ENCODE measurements around the gene ZNF616. TPM values are rescaled to one million over a fixed set of nuclear protein-coding genes. Genes with fewer than 3 reads are reported as not detected.

The ZNF616 gene
- total and polyA plus RNA-seq, 2 donors (not counting 1 experiment from before 2014, with no cell fraction given), result 1.4 to 14.2 TPM

GRCh38 chr19:52095172-52096014 is 44.3 kb downstream of the ZNF616 start, which contains the start of gene ZNF841:
Gene ZNF841 (minus strand): TSS chr19:52095765. CDS start chr19:52084801, 10,964 bp downstream.
- H3K9me3 ChIP-seq (ENCODE audit: control extremely low read depth in 1 of 3, control insufficient read depth in 2 of 3, insufficient read depth in 1 of 3, low read length in 2 of 3), result peaks cover 8 to 54% (median 21%) of the 10 kb centered on the region in 3 donors
- H3K79me2 ChIP-seq (ENCODE audit: control insufficient read depth, insufficient read depth, low read length), result peaks cover 42% of the 10 kb centered on the region
- POLR2A ChIA-PET, result no interaction called here
- Mint-ChIP-seq H3K4me3 (peak within 1 kb of the TSS; percentile 93), H3K27ac (peak within 1 kb of the TSS; percentile 85), H3K9me3 (ENCODE audit: insufficient read depth) (peaks cover 6% of the 10 kb centered on the region), H3K27me3 (no peaks in the 10 kb centered on the region), H3K4me1 (peaks cover 33% of the 10 kb centered on the region)
- peak within 1 kb of the TSS; percentile 62 to 87 for H3K27ac ChIP-seq (ENCODE audit: low read length in 2 of 2)
- H3K27me3 ChIP-seq (replicated peaks in 1 of 4; ENCODE audit: control extremely low read depth in 1 of 4, control insufficient read depth in 3 of 4, insufficient read depth in 4 of 4, low read length in 3 of 4), result no peaks in the 10 kb centered on the region
- ATAC-seq (ENCODE audit: low read depth), result peak; percentile 99
- peak within 1 kb of the TSS; percentile 89 to 100 (median 99) for H3K4me3 ChIP-seq (ENCODE audit: control extremely low read depth in 1 of 5, extremely low read depth in 1 of 5, insufficient read depth in 1 of 5, low read depth in 2 of 5, low read length in 4 of 5)
- H3K36me3 ChIP-seq (replicated peaks in 1 of 2; ENCODE audit: control extremely low read depth in 1 of 2, control insufficient read depth in 1 of 2, extremely low read depth in 1 of 2, insufficient read depth in 2 of 2, low read length in 1 of 2), result peaks cover 0 to 18% of the 10 kb centered on the region in 2 experiments
- WGBS (ENCODE audit: insufficient coverage), result 5% methylated on average over 52 of the region's 59 CpGs
- no peaks in the 10 kb centered on the region for H4K20me1 ChIP-seq (ENCODE audit: control insufficient read depth, insufficient read depth, low read length, poor library complexity, severe bottlenecking)
- TF ChIP-seq, protein P1, sequence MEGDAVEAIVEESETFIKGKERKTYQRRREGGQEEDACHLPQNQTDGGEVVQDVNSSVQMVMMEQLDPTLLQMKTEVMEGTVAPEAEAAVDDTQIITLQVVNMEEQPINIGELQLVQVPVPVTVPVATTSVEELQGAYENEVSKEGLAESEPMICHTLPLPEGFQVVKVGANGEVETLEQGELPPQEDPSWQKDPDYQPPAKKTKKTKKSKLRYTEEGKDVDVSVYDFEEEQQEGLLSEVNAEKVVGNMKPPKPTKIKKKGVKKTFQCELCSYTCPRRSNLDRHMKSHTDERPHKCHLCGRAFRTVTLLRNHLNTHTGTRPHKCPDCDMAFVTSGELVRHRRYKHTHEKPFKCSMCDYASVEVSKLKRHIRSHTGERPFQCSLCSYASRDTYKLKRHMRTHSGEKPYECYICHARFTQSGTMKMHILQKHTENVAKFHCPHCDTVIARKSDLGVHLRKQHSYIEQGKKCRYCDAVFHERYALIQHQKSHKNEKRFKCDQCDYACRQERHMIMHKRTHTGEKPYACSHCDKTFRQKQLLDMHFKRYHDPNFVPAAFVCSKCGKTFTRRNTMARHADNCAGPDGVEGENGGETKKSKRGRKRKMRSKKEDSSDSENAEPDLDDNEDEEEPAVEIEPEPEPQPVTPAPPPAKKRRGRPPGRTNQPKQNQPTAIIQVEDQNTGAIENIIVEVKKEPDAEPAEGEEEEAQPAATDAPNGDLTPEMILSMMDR (IDR thresholded peaks at IDR 0.05), result no peak
- TF ChIP-seq EZH2 (IDR thresholded peaks at IDR 0.05; ENCODE audit: borderline replicate concordance, insufficient read depth, low read depth, low read length, poor library complexity, severe bottlenecking), result no peak
- intact Hi-C loops (cut with micrococcal nuclease), result loop anchor here (1.0 to 10.0 kb wide), 4 partner anchors 45 to 1099 kb away; partner anchors contain the start of genes ZNF665 and ZNF836
- peaks cover 14 to 20% of the 10 kb centered on the region in 2 donors for H3K4me1 ChIP-seq (ENCODE audit: control insufficient read depth in 2 of 2, insufficient read depth in 2 of 2, low read length in 2 of 2)
- peak within 1 kb of the TSS; percentile 81 for H3K4me2 ChIP-seq (replicated peaks; ENCODE audit: low read depth, low read length, poor library complexity, severe bottlenecking)
- peak within 1 kb of the TSS; percentile 90 for H2AFZ ChIP-seq (ENCODE audit: insufficient read depth, low read depth, low read length, poor library complexity, severe bottlenecking)
- peak within 1 kb of the TSS; percentile 98 for H3K9ac ChIP-seq (ENCODE audit: low read length)
- CTCF ChIA-PET, result no interaction called here
- peak; percentile 88 for DNase-seq

All from B cell (primary cell).